Stimulated activated naive CD8-positive, alpha-beta T cell treated with anti-CD3 and anti-CD28 coated beads, Interleukin-15, Interleukin-2, amounts not matched to agents 100 ng/mL and 50 ng/mL, for 24 hours (primary cell): ENCODE results near the gene SETD1A.
A peak's percentile ranks its signal among the peaks of the same experiment; 100 is the strongest.

ENCODE experiments used
- H3K27ac Mint-ChIP-seq: one replicate; pipeline ENCODE4 v1.8.0; 2021; ENCODE audit warnings: mild to moderate bottlenecking, mixed read lengths
- H3K27me3 Mint-ChIP-seq: one replicate; pipeline ENCODE4 v1.8.0; 2021; ENCODE audit warnings: mixed read lengths
- H3K36me3 Mint-ChIP-seq: one replicate; pipeline ENCODE4 v1.8.0; 2021; ENCODE audit warnings: low read depth, mixed read lengths
- H3K4me1 Mint-ChIP-seq: one replicate; pipeline ENCODE4 v1.8.0; 2021; ENCODE audit warnings: low read depth, mixed read lengths
- H3K4me3 Mint-ChIP-seq: one replicate; pipeline ENCODE4 v1.8.0; 2021; ENCODE audit warnings: mild to moderate bottlenecking, mixed read lengths
- H3K9me3 Mint-ChIP-seq: one replicate; pipeline ENCODE4 v1.8.0; 2021; ENCODE audit warnings: mixed read lengths

The SETD1A gene

GRCh38 chr16:30946671-30947540 lies 10.6 kb upstream of the SETD1A start:
- Mint-ChIP-seq H3K36me3 (peaks cover 15% of the 10 kb centered on the region), H3K27me3 (no peaks in the 10 kb centered on the region), H3K4me3 (peak overlapping the region; percentile 32), H3K9me3 (no peaks in the 10 kb centered on the region), H3K4me1 (peaks cover 25% of the 10 kb centered on the region), H3K27ac (no peak overlapping the region)

- no peaks in the 10 kb centered on the region for H3K9me3 Mint-ChIP-seq
- H3K36me3 Mint-ChIP-seq, result peaks cover 15% of the 10 kb centered on the region
- peaks cover 20% of the 10 kb centered on the region for H3K4me1 Mint-ChIP-seq
- no peak overlapping the region for H3K4me3 Mint-ChIP-seq
- no peaks in the 10 kb centered on the region for H3K27me3 Mint-ChIP-seq
- no peak overlapping the region for H3K27ac Mint-ChIP-seq
Measured at GRCh38 chr16:30947541-30947858, 10.1 kb upstream of the SETD1A start.

- H3K4me1 Mint-ChIP-seq, result peaks cover 16% of the 10 kb centered on the region
- H3K27me3 Mint-ChIP-seq, result no peaks in the 10 kb centered on the region
- peaks cover 11% of the 10 kb centered on the region for H3K36me3 Mint-ChIP-seq
- no peak overlapping the region for H3K4me3 Mint-ChIP-seq
- no peaks in the 10 kb centered on the region for H3K9me3 Mint-ChIP-seq
- H3K27ac Mint-ChIP-seq, result no peak overlapping the region
Measured at GRCh38 chr16:30947859-30948666, 9.5 kb upstream of the SETD1A start.

GRCh38 chr16:30948667-30949649 lies 8.6 kb upstream of the SETD1A start, which contains the start of gene ORAI3:
TSS of gene ORAI3 (plus strand) at chr16:30949068. CDS start at chr16:30949290, 222 bp downstream.
- no peaks in the 10 kb centered on the region for H3K9me3 Mint-ChIP-seq
- peaks cover 7% of the 10 kb centered on the region for H3K36me3 Mint-ChIP-seq
- peak within 1 kb of the TSS; percentile 81 for H3K27ac Mint-ChIP-seq
- peak within 1 kb of the TSS; percentile 86 for H3K4me3 Mint-ChIP-seq
- no peaks in the 10 kb centered on the region for H3K27me3 Mint-ChIP-seq
- H3K4me1 Mint-ChIP-seq, result peaks cover 16% of the 10 kb centered on the region

GRCh38 chr16:30949650-30950515 lies 7.7 kb upstream of the SETD1A start:
- H3K9me3 Mint-ChIP-seq, result no peaks in the 10 kb centered on the region
- H3K27me3 Mint-ChIP-seq, result no peaks in the 10 kb centered on the region
- H3K27ac Mint-ChIP-seq, result peak overlapping the region; percentile 81
- H3K4me3 Mint-ChIP-seq, result peak overlapping the region; percentile 86
- no peaks in the 10 kb centered on the region for H3K36me3 Mint-ChIP-seq
- H3K4me1 Mint-ChIP-seq, result peaks cover 16% of the 10 kb centered on the region

- H3K36me3 Mint-ChIP-seq, result no peaks in the 10 kb centered on the region
- H3K9me3 Mint-ChIP-seq, result no peaks in the 10 kb centered on the region
- peak overlapping the region; percentile 86 for H3K4me3 Mint-ChIP-seq
- no peaks in the 10 kb centered on the region for H3K27me3 Mint-ChIP-seq
- H3K4me1 Mint-ChIP-seq, result peaks cover 16% of the 10 kb centered on the region
- peak overlapping the region; percentile 81 for H3K27ac Mint-ChIP-seq
Measured at GRCh38 chr16:30950516-30951065, 7.0 kb upstream of the SETD1A start.

- peaks cover 20% of the 10 kb centered on the region for H3K4me1 Mint-ChIP-seq
Measured at GRCh38 chr16:30951193-30951592, 6.4 kb upstream of the SETD1A start.

GRCh38 chr16:30951750-30952149 lies 5.8 kb upstream of the SETD1A start:
- Mint-ChIP-seq H3K4me3 (no peak overlapping the region), H3K36me3 (no peaks in the 10 kb centered on the region), H3K4me1 (peaks cover 26% of the 10 kb centered on the region), H3K9me3 (no peaks in the 10 kb centered on the region), H3K27ac (no peak overlapping the region), H3K27me3 (no peaks in the 10 kb centered on the region)

More at GRCh38 chr16:30951193-30951592, 6.4 kb upstream of the SETD1A start:
- H3K27me3 Mint-ChIP-seq, result no peaks in the 10 kb centered on the region
- H3K36me3 Mint-ChIP-seq, result no peaks in the 10 kb centered on the region
- H3K9me3 Mint-ChIP-seq, result no peaks in the 10 kb centered on the region
- no peak overlapping the region for H3K4me3 Mint-ChIP-seq
- H3K27ac Mint-ChIP-seq, result no peak overlapping the region

GRCh38 chr16:30953111-30953510 lies 4.4 kb upstream of the SETD1A start:
- no peaks in the 10 kb centered on the region for H3K27me3 Mint-ChIP-seq
- H3K4me1 Mint-ChIP-seq, result peaks cover 33% of the 10 kb centered on the region
- H3K9me3 Mint-ChIP-seq, result no peaks in the 10 kb centered on the region
- H3K27ac Mint-ChIP-seq, result no peak overlapping the region
- no peak overlapping the region for H3K4me3 Mint-ChIP-seq
- no peaks in the 10 kb centered on the region for H3K36me3 Mint-ChIP-seq

GRCh38 chr16:30953511-30954124 lies 3.9 kb upstream of the SETD1A start:
- Mint-ChIP-seq H3K4me3 (no peak overlapping the region), H3K27me3 (no peaks in the 10 kb centered on the region), H3K4me1 (peaks cover 36% of the 10 kb centered on the region), H3K36me3 (no peaks in the 10 kb centered on the region), H3K9me3 (no peaks in the 10 kb centered on the region), H3K27ac (no peak overlapping the region)

GRCh38 chr16:30954993-30955392 lies 2.6 kb upstream of the SETD1A start:
- H3K4me3 Mint-ChIP-seq, result no peak overlapping the region
- no peaks in the 10 kb centered on the region for H3K27me3 Mint-ChIP-seq
- no peaks in the 10 kb centered on the region for H3K9me3 Mint-ChIP-seq
- peaks cover 12% of the 10 kb centered on the region for H3K36me3 Mint-ChIP-seq
- H3K27ac Mint-ChIP-seq, result no peak overlapping the region
- peaks cover 41% of the 10 kb centered on the region for H3K4me1 Mint-ChIP-seq

- H3K27ac Mint-ChIP-seq, result peak overlapping the region; percentile 100
- H3K36me3 Mint-ChIP-seq, result peaks cover 27% of the 10 kb centered on the region
- no peaks in the 10 kb centered on the region for H3K27me3 Mint-ChIP-seq
- H3K9me3 Mint-ChIP-seq, result no peaks in the 10 kb centered on the region
- H3K4me1 Mint-ChIP-seq, result peaks cover 39% of the 10 kb centered on the region
- H3K4me3 Mint-ChIP-seq, result peak overlapping the region; percentile 92
Measured at GRCh38 chr16:30956601-30957455, 726 bp upstream of the SETD1A start.
